Measurements from ENCODE around the gene GTF2IRD2.
"Not testable (repeated sequence)": the region's sequence is repeated elsewhere in the genome, so short reads cannot be mapped to it uniquely, and the experiment has no call there.

Gene GTF2IRD2

GRCh38 chr7:74788369-74789150 is 62.8 kb downstream of the GTF2IRD2 start:
- peak; percentile 63 for DNase-seq (ENCODE audit: low read depth)

DNA sequence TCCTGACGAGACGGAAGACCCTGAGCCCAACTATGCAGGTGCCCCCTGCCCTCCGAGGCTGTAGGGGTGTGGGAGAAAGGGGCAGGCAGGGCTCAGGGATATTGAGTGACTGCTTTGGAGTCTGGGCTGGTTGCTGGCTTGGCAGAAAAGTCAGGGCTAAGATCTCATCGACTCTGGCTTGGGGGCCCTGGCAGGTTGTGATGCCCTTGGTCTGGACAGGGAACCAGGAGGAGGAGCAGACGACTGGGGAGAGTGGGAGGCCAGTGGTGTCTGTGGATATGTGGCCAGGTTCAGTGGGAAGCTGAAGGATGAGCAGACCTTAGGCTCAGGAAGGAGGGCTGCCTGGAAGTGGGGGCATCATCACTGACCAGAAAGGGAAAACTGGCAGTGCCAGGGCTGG is 67.8 kb downstream of the GTF2IRD2 start:
- DNase-seq (ENCODE audit: low read depth), result not testable (repeated sequence)

DNA sequence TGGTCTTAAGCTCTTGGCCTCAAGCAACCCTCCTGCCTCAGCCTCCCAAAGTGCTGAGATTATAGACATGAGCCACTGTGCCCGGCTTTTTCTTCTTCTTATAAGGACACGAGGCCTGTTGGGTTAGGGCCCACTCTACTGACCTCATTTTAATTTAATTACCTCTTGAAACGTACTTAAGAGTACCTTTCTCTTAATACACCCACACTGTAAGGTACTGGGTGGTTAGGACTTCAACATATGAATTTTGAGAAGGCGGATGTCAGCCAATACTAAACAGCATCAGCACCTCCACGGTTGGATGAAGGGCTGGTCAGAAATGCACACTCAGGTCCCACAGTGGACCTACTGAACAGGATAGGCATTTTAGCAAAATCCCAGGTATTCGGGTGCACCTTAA is 69.7 kb downstream of the GTF2IRD2 start:
- not testable (repeated sequence) for DNase-seq (ENCODE audit: low read depth)

DNA sequence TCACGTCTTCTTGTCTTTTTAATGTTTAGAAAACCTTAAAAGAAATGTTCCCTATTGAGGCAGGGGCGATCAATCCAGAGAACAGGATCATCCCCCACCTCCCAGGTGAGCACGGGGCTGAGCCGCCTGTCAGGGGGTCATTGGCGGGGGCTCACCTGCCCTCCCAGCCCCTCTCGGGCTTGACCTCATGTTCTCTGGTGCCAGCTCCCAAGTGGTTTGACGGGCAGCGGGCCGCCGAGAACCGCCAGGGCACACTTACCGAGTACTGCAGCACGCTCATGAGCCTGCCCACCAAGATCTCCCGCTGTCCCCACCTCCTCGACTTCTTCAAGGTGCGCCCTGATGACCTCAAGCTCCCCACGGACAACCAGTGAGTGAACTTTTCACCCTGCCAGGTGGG is 72.4 kb downstream of the GTF2IRD2 start:
- DNase-seq (ENCODE audit: low read depth), result not testable (repeated sequence)

DNA sequence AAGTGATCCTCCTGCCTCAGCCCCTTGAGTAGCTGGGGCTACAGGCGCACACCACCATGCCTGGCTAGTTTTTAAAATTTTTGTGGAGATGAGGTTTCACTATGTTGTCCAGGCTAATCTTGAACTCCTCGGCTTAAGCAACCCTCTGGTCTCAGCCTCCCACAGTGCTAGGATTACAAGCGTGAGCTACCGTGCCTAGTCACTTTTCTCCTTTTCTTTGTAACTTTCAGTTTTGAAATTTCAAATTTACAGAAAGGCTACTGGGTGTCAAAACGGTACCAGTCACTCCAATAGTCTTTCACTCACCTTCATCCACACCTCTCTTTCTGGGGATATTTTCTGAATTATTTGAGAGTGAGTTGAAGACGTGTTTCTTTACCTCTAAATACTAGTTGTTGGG is 76.3 kb downstream of the GTF2IRD2 start:
- not testable (repeated sequence) for DNase-seq (ENCODE audit: low read depth)

- DNase-seq (ENCODE audit: low read depth), result not testable (repeated sequence)
Measured at GRCh38 chr7:74773760-74774750, 77.3 kb downstream of the GTF2IRD2 start, which contains the start of gene NCF1. Gene NCF1 (plus strand): TSS chr7:74774011. CDS start chr7:74774032, 21 bp downstream.

- DNase-seq (ENCODE audit: low read depth), result not testable (repeated sequence)
Measured at GRCh38 chr7:74772093-74772492, 79.3 kb downstream of the GTF2IRD2 start.

GRCh38 chr7:74770062-74770461 is 81.3 kb downstream of the GTF2IRD2 start:
- DNase-seq (ENCODE audit: low read depth), result not testable (repeated sequence)

DNA sequence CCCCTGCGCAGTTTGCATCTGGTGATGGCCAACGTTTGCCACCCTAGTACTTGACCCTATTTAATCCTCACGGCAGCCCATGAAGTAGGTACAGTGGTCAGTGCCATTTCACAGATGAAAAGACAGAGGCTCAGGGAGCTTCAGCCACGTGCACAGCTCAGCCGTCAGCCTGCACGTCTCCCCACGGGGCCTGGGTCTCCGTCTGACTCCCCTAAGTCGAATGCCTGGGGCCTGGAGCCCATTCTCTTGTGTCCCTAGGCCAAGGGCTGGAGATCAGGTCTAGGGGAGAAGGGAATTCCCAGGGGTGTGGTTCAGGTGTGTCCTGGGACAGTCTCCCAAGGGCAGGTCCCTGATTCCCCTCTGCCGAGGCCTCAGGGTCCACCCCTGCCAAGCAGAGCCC is 84.4 kb downstream of the GTF2IRD2 start:
- DNase-seq (ENCODE audit: low read depth), result not testable (repeated sequence)

DNA sequence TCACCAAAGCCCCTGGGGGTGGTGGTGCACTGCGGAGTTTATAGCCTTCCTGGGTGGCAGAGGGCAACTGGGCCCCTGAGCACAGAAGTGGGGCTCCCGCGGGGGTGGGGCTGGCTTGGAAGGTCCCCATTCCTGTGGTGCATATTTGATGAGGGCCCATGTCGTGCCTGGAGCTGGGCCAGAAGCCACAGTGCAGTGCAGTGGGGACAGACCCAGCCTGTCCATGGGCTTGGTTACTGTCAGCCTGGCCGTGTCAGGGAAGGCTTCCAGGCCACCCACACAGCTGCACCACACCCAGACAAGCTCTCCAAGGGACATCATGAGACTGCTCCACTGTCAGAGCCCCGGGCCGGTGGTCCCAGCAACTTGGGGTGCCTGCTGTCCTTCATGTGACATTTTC is 84.9 kb downstream of the GTF2IRD2 start:
- not testable (repeated sequence) for DNase-seq (ENCODE audit: low read depth)

- not testable (repeated sequence) for DNase-seq (ENCODE audit: low read depth)
Measured at GRCh38 chr7:74765205-74765918, 86.0 kb downstream of the GTF2IRD2 start.

DNA sequence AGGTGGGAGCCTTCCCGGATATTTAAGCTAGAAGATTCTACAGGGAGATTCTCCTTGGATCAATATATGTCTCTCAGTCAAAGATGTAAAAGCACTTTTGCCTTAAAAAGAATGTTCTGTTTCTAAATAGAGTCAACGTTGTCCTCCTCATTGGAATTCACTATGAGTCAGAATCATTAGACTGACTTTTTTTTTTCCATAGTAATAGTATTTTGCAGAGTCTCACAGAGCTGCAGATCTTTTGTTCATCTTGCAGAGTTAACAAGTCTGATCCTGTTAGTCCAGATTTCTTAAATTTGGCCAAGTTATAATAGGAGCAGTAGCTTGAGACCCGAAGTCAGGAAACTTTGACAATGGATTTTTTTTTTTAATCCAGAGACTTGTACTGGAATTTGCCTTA is 92.4 kb downstream of the GTF2IRD2 start:
- not testable (repeated sequence) for DNase-seq (ENCODE audit: low read depth)

- DNase-seq (ENCODE audit: low read depth), result not testable (repeated sequence)
Measured at GRCh38 chr7:74758268-74758667, 93.1 kb downstream of the GTF2IRD2 start.

GRCh38 chr7:74756673-74757072 is 94.7 kb downstream of the GTF2IRD2 start:
- DNase-seq (ENCODE audit: low read depth), result not testable (repeated sequence)

GRCh38 chr7:74753921-74754482 is 97.4 kb downstream of the GTF2IRD2 start:
- not testable (repeated sequence) for DNase-seq (ENCODE audit: low read depth)
